Smooth muscle cell (in vitro differentiated cells): ENCODE measurements around the gene KSR1. TPM values are rescaled to one million over a fixed set of nuclear protein-coding genes. Genes with fewer than 3 reads are reported as not detected.

ENCODE experiments used
- DNase-seq: peaks from one replicate; lab custom pipeline; 2025; ENCODE audit not compliant: unreplicated experiment; lab: John Stamatoyannopoulos, UW
- H2AFZ ChIP-seq: fragments of 200-600 bp; sonication (generic); 2 replicates; pipeline ENCODE4 v1.6.0; 2016; ENCODE audit warnings: antibody characterized with exemption, low read depth, mild to moderate bottlenecking
- H3F3A ChIP-seq: fragments of 200-600 bp; sonication (generic); 2 replicates; pipeline ENCODE4 v1.6.0; 2017; ENCODE audit warnings: antibody characterized with exemption, low read depth
- H3K27ac ChIP-seq: fragments of 200-600 bp; sonication (generic); 2 replicates; pipeline ENCODE4 v1.5.1; 2016; ENCODE audit warnings: low read depth, mild to moderate bottlenecking
- H3K27me3 ChIP-seq: fragments of 200-600 bp; sonication (generic); 2 replicates; pipeline ENCODE4 v1.6.1; 2016; ENCODE audit warnings: low read depth, mild to moderate bottlenecking
- H3K36me3 ChIP-seq: fragments of 200-600 bp; sonication (generic); 2 replicates; pipeline ENCODE4 v1.5.1; 2016; ENCODE audit warnings: low read depth
- H3K4me1 ChIP-seq: fragments of 200-600 bp; sonication (generic); 2 replicates; pipeline ENCODE4 v1.5.1; 2016; ENCODE audit warnings: low read depth
- H3K4me2 ChIP-seq: fragments of 200-600 bp; sonication (generic); 2 replicates; pipeline ENCODE4 v1.6.0; 2016; ENCODE audit warnings: mild to moderate bottlenecking
- H3K4me3 ChIP-seq: fragments of 200-600 bp; sonication (generic); 2 replicates; pipeline ENCODE4 v1.5.1; 2016; ENCODE audit warnings: mild to moderate bottlenecking
- H3K79me2 ChIP-seq: fragments of 200-600 bp; sonication (generic); 2 replicates; pipeline ENCODE4 v1.6.0; 2016; ENCODE audit warnings: low read depth, mild to moderate bottlenecking
- H3K9ac ChIP-seq: fragments of 200-600 bp; sonication (generic); 2 replicates; pipeline ENCODE4 v1.6.0; 2016; ENCODE audit warnings: low read depth
- H3K9me3 ChIP-seq: fragments of 200-600 bp; sonication (generic); replicated peaks from 2 replicates; pipeline ENCODE4 v1.5.1; 2016; ENCODE audit warnings: low read depth
- H4K20me1 ChIP-seq: fragments of 200-600 bp; sonication (generic); 2 replicates; pipeline ENCODE4 v1.6.0; 2016; ENCODE audit warnings: low read depth
- WGBS: methylation state at CpG from one replicate; pipeline ENCODE4 v1.1.7; 2016; ENCODE audit warnings: low lambda C conversion rate; 5-methylcytosine and 5-hydroxymethylcytosine counted together
- polyA plus RNA-seq: library from polyadenylated mRNA; unstranded; fragments of >200 nt; fragmentation: Nextera tagmentation; extraction: Ambion mirVana; gene quantifications from 2 replicates; pipeline ENCODE4 v1.2.1, GENCODE V29; 2016
- total RNA-seq: library from RNA; depleted of rRNA; stranded (reverse); fragments of >200 nt; gene quantifications from 2 replicates; pipeline ENCODE4 v1.2.3, GENCODE V29; 2014
- TF ChIP-seq, protein P1 (sequence below): fragments of 200-600 bp; sonication (generic); IDR thresholded peaks from 2 replicates; pipeline ENCODE4 v1.5.1; 2017; ENCODE audit warnings: borderline replicate concordance, mild to moderate bottlenecking, antibody characterized with exemption; ENCODE audit not compliant: insufficient read depth, poor library complexity, severe bottlenecking

Gene KSR1
- total and polyA plus RNA-seq, 2 experiments from 2014 or later: 40.4 to 65.1 TPM

GRCh38 chr17:27603421-27603770 is 147.1 kb downstream of the KSR1 start:
- Histone ChIP-seq H3K79me2 (no peaks in the 10 kb centered on the region), H3K4me3 (no peak overlapping the region), H3K27ac (no peak overlapping the region), H2AFZ (no peak overlapping the region), H4K20me1 (peaks cover 51% of the 10 kb centered on the region), H3K4me1 (no peaks in the 10 kb centered on the region), H3F3A (peaks cover 11% of the 10 kb centered on the region), H3K36me3 (peaks cover 14% of the 10 kb centered on the region), H3K4me2 (no peak overlapping the region), H3K27me3 (no peaks in the 10 kb centered on the region), H3K9me3 (no peaks in the 10 kb centered on the region), H3K9ac (no peak overlapping the region)
- WGBS: 100% methylated on average over 2 of the region's 2 CpGs
- TF ChIP-seq, protein P1, sequence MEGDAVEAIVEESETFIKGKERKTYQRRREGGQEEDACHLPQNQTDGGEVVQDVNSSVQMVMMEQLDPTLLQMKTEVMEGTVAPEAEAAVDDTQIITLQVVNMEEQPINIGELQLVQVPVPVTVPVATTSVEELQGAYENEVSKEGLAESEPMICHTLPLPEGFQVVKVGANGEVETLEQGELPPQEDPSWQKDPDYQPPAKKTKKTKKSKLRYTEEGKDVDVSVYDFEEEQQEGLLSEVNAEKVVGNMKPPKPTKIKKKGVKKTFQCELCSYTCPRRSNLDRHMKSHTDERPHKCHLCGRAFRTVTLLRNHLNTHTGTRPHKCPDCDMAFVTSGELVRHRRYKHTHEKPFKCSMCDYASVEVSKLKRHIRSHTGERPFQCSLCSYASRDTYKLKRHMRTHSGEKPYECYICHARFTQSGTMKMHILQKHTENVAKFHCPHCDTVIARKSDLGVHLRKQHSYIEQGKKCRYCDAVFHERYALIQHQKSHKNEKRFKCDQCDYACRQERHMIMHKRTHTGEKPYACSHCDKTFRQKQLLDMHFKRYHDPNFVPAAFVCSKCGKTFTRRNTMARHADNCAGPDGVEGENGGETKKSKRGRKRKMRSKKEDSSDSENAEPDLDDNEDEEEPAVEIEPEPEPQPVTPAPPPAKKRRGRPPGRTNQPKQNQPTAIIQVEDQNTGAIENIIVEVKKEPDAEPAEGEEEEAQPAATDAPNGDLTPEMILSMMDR: no peak
- DNase-seq: no peak

- no peaks in the 10 kb centered on the region for H3K79me2 ChIP-seq
- no peak overlapping the region for H3K4me3 ChIP-seq
- 98% methylated on average over 22 of the region's 22 CpGs for WGBS
- H3K9ac ChIP-seq: no peak overlapping the region
- no peaks in the 10 kb centered on the region for H3K4me1 ChIP-seq
- H2AFZ ChIP-seq: no peak overlapping the region
- H3F3A ChIP-seq: peaks cover 3% of the 10 kb centered on the region
- H4K20me1 ChIP-seq: peaks cover 57% of the 10 kb centered on the region
- H3K27ac ChIP-seq: no peak overlapping the region
- no peaks in the 10 kb centered on the region for H3K9me3 ChIP-seq
- TF ChIP-seq, protein P1: no peak
- DNase-seq: no peak
- peaks cover 14% of the 10 kb centered on the region for H3K36me3 ChIP-seq
- H3K4me2 ChIP-seq: no peak overlapping the region
- H3K27me3 ChIP-seq: no peaks in the 10 kb centered on the region
Observed at GRCh38 chr17:27603880-27604794, 147.9 kb downstream of the KSR1 start.

GRCh38 chr17:27605409-27605808 is 149.2 kb downstream of the KSR1 start:
- H3K36me3 ChIP-seq: peaks cover 25% of the 10 kb centered on the region
- 98% methylated on average over 25 of the region's 25 CpGs for WGBS

More at GRCh38 chr17:27605409-27605808, 149.2 kb downstream of the KSR1 start:
- Histone ChIP-seq H3K27me3 (no peaks in the 10 kb centered on the region), H3K4me3 (no peak overlapping the region), H3K4me2 (no peak overlapping the region), H4K20me1 (peaks cover 70% of the 10 kb centered on the region), H3K9me3 (no peaks in the 10 kb centered on the region), H3K4me1 (no peaks in the 10 kb centered on the region), H3K79me2 (no peaks in the 10 kb centered on the region), H2AFZ (no peak overlapping the region), H3K9ac (no peak overlapping the region), H3F3A (no peaks in the 10 kb centered on the region), H3K27ac (no peak overlapping the region)
- TF ChIP-seq, protein P1: no peak
- no peak for DNase-seq
